Astrocyte (in vitro differentiated cells and primary cell): ENCODE results near the gene GALNT7. TPM values are rescaled to one million over a fixed set of nuclear protein-coding genes. Genes with fewer than 3 reads are reported as not detected.
A peak's percentile ranks its signal among the peaks of the same experiment; 100 is the strongest.

Experiments
- DNase-seq: peaks from one replicate; pipeline ENCODE4 v3.0.0-alpha.2; 2010; ENCODE audit warnings: low read depth
- FAIRE-seq: peaks from 2 replicates; lab custom pipeline; 2011; peaks lifted over from hg19 to GRCh38; lab: Jason Lieb, UNC
- H2AFZ ChIP-seq: 2 replicates; pipeline ENCODE4 v1.6.0; 2012; ENCODE audit warnings: low read depth, low read length, inconsistent platforms
- H3K27ac ChIP-seq: 2 replicates; pipeline ENCODE4 v1.5.1; 2011; ENCODE audit warnings: low read depth, low read length, inconsistent platforms
- H3K27me3 ChIP-seq: 2 replicates; pipeline ENCODE4 v1.6.0; 2011; ENCODE audit warnings: low read length, inconsistent platforms; ENCODE audit not compliant: insufficient read depth
- H3K36me3 ChIP-seq: 2 replicates; pipeline ENCODE4 v1.5.1; 2011; ENCODE audit warnings: low read length, inconsistent platforms; ENCODE audit not compliant: insufficient read depth
- H3K4me1 ChIP-seq: 2 replicates; pipeline ENCODE4 v1.5.1; 2011; ENCODE audit warnings: low read length, inconsistent platforms; ENCODE audit not compliant: insufficient read depth
- H3K4me2 ChIP-seq: 2 replicates; pipeline ENCODE4 v1.6.0; 2012; ENCODE audit warnings: low read length, inconsistent platforms
- H3K4me3 ChIP-seq: 2 replicates; pipeline ENCODE4 v1.5.1; 2011; ENCODE audit warnings: low read depth, mild to moderate bottlenecking, low read length, inconsistent platforms; ENCODE audit not compliant: insufficient read depth
- H3K79me2 ChIP-seq: 2 replicates; pipeline ENCODE4 v1.6.0; 2012; ENCODE audit warnings: mild to moderate bottlenecking, low read length, inconsistent platforms; ENCODE audit not compliant: insufficient read depth
- H3K9ac ChIP-seq: 2 replicates; pipeline ENCODE4 v1.6.0; 2012; ENCODE audit warnings: mild to moderate bottlenecking, low read length, inconsistent platforms
- H3K9me3 ChIP-seq: 2 replicates; pipeline ENCODE4 v1.5.1; 2012; ENCODE audit warnings: low read depth, mild to moderate bottlenecking, low read length, inconsistent platforms; ENCODE audit not compliant: insufficient read depth
- H4K20me1 ChIP-seq: 2 replicates; pipeline ENCODE4 v1.6.0; 2012; ENCODE audit warnings: low read length, inconsistent platforms; ENCODE audit not compliant: insufficient read depth
- H3K27ac Mint-ChIP-seq: one replicate; pipeline ENCODE4 v1.8.0; 2021; ENCODE audit warnings: mild to moderate bottlenecking, mixed read lengths; ENCODE audit not compliant: unreplicated experiment
- H3K27me3 Mint-ChIP-seq: one replicate; pipeline ENCODE4 v1.8.0; 2021; ENCODE audit warnings: low read depth, mixed read lengths; ENCODE audit not compliant: unreplicated experiment
- H3K36me3 Mint-ChIP-seq: one replicate; pipeline ENCODE4 v1.8.0; 2021; ENCODE audit warnings: low read depth, mixed read lengths; ENCODE audit not compliant: unreplicated experiment
- H3K4me1 Mint-ChIP-seq: one replicate; pipeline ENCODE4 v1.8.0; 2021; ENCODE audit warnings: low read depth, mixed read lengths; ENCODE audit not compliant: unreplicated experiment
- H3K4me3 Mint-ChIP-seq: one replicate; pipeline ENCODE4 v1.8.0; 2021; ENCODE audit warnings: mild to moderate bottlenecking, moderate library complexity, mixed read lengths; ENCODE audit not compliant: unreplicated experiment
- H3K9me3 Mint-ChIP-seq: one replicate; pipeline ENCODE4 v1.8.0; 2021; ENCODE audit warnings: mild to moderate bottlenecking, mixed read lengths; ENCODE audit not compliant: unreplicated experiment
- CTCF ChIP-seq: IDR thresholded peaks from 2 replicates; pipeline ENCODE4 v1.5.1; 2011; ENCODE audit warnings: low read depth, mild to moderate bottlenecking, inconsistent platforms, low read length, moderate library complexity; ENCODE audit not compliant: insufficient read depth
- EZH2 ChIP-seq: IDR thresholded peaks from 2 replicates; pipeline ENCODE4 v1.6.1; 2012; ENCODE audit warnings: mild to moderate bottlenecking, low read length, inconsistent platforms; ENCODE audit not compliant: insufficient read depth
- total RNA-seq: library from RNA; stranded (reverse); gene quantifications from 2 replicates; pipeline ENCODE4 v1.2.1, GENCODE V29; 2021

Gene GALNT7
- total RNA-seq, 1 donor from 2014 or later: 97.6 TPM

GRCh38 chr4:173332021-173332487, 163.4 kb downstream of the GALNT7 start:
- peaks cover 3% of the 10 kb centered on the region for H3K36me3 ChIP-seq
- H3K27ac ChIP-seq: no peak overlapping the region
- Mint-ChIP-seq H3K27ac (no peak overlapping the region), H3K9me3 (no peaks in the 10 kb centered on the region), H3K4me3 (no peak overlapping the region), H3K4me1 (peaks cover 4% of the 10 kb centered on the region), H3K27me3 (no peaks in the 10 kb centered on the region), H3K36me3 (no peaks in the 10 kb centered on the region)
- H3K79me2 ChIP-seq: peaks cover 41% of the 10 kb centered on the region
- peak overlapping the region; percentile 92 for H3K4me2 ChIP-seq
- DNase-seq (no peak), FAIRE-seq (no peak)
- H3K9ac ChIP-seq: peak overlapping the region; percentile 98
- H3K4me1 ChIP-seq: peaks cover 9% of the 10 kb centered on the region
- no peaks in the 10 kb centered on the region for H3K27me3 ChIP-seq
- H2AFZ ChIP-seq: no peak overlapping the region
- peak overlapping the region; percentile 92 for H3K4me3 ChIP-seq
- H4K20me1 ChIP-seq: peaks cover 14% of the 10 kb centered on the region
- H3K9me3 ChIP-seq: no peaks in the 10 kb centered on the region
- TF ChIP-seq CTCF (no peak), EZH2 (no peak)

GRCh38 chr4:173332963-173333657, 164.5 kb downstream of the GALNT7 start:
- DNase-seq: no peak
- TF ChIP-seq EZH2 (no peak), CTCF (no peak)
- peak overlapping the region; percentile 98 for H3K27ac ChIP-seq
- H2AFZ ChIP-seq: peak overlapping the region; percentile 52
- Mint-ChIP-seq H3K27me3 (no peaks in the 10 kb centered on the region), H3K27ac (peak overlapping the region; percentile 91), H3K4me3 (peak overlapping the region; percentile 94), H3K4me1 (peaks cover 4% of the 10 kb centered on the region), H3K36me3 (no peaks in the 10 kb centered on the region), H3K9me3 (no peaks in the 10 kb centered on the region)
- H3K27me3 ChIP-seq: no peaks in the 10 kb centered on the region
- H3K9ac ChIP-seq: peak overlapping the region; percentile 98
- H3K36me3 ChIP-seq: peaks cover 3% of the 10 kb centered on the region
- H4K20me1 ChIP-seq: peaks cover 14% of the 10 kb centered on the region
- peaks cover 41% of the 10 kb centered on the region for H3K79me2 ChIP-seq
- peaks cover 9% of the 10 kb centered on the region for H3K4me1 ChIP-seq
- peak overlapping the region; percentile 92 for H3K4me3 ChIP-seq
- FAIRE-seq: no peak
- peak overlapping the region; percentile 92 for H3K4me2 ChIP-seq
- H3K9me3 ChIP-seq: no peaks in the 10 kb centered on the region

- Histone ChIP-seq H3K4me3 (peak overlapping the region; percentile 92), H4K20me1 (peaks cover 14% of the 10 kb centered on the region), H3K4me1 (peaks cover 9% of the 10 kb centered on the region), H3K9ac (peak overlapping the region; percentile 98), H3K36me3 (peaks cover 3% of the 10 kb centered on the region), H3K79me2 (peaks cover 41% of the 10 kb centered on the region), H3K4me2 (peak overlapping the region; percentile 92), H3K27ac (peak overlapping the region; percentile 98), H2AFZ (peak overlapping the region; percentile 86), H3K9me3 (no peaks in the 10 kb centered on the region), H3K27me3 (no peaks in the 10 kb centered on the region)
- Mint-ChIP-seq H3K27me3 (no peaks in the 10 kb centered on the region), H3K4me1 (peaks cover 4% of the 10 kb centered on the region), H3K4me3 (peak overlapping the region; percentile 94), H3K9me3 (no peaks in the 10 kb centered on the region), H3K36me3 (no peaks in the 10 kb centered on the region), H3K27ac (peak overlapping the region; percentile 91)
- no peak for TF ChIP-seq CTCF
- TF ChIP-seq EZH2: no peak
- DNase-seq (peak; percentile 10), FAIRE-seq (no peak)
Measured at GRCh38 chr4:173333658-173334084, 165.1 kb downstream of the GALNT7 start.
